ENCODE results near the gene HOXC5.

Gene HOXC5

DNA sequence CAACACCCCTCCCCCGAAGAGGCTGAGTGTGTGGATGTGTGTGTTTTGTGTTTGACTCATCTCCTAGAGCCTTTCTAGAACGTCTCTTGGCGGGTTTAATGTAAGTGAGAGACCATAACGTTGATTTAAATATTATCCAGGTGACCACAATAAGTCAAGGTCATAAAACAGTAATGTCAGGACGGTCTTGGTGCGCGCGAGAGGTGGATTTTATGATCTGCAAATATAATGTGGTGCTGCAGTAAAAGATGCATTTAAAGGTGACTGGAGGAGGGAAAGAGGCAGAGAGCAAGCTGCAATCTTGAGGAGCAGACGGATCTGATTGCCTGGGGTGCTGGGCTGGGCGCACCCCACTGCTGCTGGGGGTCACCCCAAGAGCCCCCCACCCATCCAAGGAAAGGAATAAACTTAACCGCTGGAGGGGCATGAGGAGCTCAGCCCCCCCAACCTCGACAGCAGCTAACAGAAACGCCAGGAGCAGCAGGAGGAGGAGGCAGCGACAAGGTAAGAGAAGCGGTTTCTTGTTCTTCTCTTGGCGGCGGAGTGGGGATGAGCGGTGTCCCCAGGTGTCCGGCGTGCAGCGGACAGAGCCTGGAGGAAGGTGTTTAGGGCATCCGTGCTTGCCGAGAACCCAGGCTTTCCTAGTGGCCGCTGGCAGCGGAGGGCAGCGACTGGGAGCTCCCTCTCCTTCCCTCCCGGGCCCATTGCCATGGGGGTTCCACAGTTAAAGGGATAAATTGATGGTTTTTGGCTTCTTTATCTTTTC is 42.4 kb upstream of the HOXC5 start:
- TF ChIP-seq, protein P1, sequence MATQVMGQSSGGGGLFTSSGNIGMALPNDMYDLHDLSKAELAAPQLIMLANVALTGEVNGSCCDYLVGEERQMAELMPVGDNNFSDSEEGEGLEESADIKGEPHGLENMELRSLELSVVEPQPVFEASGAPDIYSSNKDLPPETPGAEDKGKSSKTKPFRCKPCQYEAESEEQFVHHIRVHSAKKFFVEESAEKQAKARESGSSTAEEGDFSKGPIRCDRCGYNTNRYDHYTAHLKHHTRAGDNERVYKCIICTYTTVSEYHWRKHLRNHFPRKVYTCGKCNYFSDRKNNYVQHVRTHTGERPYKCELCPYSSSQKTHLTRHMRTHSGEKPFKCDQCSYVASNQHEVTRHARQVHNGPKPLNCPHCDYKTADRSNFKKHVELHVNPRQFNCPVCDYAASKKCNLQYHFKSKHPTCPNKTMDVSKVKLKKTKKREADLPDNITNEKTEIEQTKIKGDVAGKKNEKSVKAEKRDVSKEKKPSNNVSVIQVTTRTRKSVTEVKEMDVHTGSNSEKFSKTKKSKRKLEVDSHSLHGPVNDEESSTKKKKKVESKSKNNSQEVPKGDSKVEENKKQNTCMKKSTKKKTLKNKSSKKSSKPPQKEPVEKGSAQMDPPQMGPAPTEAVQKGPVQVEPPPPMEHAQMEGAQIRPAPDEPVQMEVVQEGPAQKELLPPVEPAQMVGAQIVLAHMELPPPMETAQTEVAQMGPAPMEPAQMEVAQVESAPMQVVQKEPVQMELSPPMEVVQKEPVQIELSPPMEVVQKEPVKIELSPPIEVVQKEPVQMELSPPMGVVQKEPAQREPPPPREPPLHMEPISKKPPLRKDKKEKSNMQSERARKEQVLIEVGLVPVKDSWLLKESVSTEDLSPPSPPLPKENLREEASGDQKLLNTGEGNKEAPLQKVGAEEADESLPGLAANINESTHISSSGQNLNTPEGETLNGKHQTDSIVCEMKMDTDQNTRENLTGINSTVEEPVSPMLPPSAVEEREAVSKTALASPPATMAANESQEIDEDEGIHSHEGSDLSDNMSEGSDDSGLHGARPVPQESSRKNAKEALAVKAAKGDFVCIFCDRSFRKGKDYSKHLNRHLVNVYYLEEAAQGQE (IDR thresholded peaks at IDR 0.05; ENCODE audit: insufficient read depth in 1 of 2, low read depth in 2 of 2, low read length in 2 of 2), result no peak

DNA sequence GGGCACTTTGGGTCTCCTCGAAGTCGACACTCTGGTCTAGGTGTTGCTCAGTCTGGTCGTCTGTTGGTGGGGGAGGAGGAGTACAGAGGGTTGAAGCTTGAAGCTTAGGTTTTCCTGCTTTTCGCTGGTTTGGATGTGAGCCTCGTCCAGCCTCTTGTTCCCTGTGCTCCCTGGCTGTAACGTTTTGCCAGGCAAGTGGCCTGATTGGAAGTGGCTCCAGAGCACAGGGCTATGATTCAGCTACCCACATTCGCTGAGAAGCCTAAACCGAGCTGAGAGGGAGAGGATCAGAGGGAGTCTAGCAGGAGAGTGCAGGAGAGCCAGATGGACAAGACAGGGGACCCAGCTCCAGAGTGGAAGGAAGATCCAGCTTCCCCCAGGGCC is 41.8 kb upstream of the HOXC5 start:
- no peak for TF ChIP-seq TAF1 (IDR thresholded peaks at IDR 0.05; ENCODE audit: borderline replicate concordance, insufficient read depth, low read length)
- TF ChIP-seq FOXP2 (optimal IDR thresholded peaks at IDR 0.05; ENCODE audit: borderline replicate concordance, extremely low read depth, extremely low read length, insufficient read depth), result no peak
- TF ChIP-seq, protein P1 (IDR thresholded peaks at IDR 0.05; ENCODE audit: insufficient read depth in 1 of 2, low read depth in 2 of 2, low read length in 2 of 2), result no peak
- TF ChIP-seq SIN3A (IDR thresholded peaks at IDR 0.05; ENCODE audit: borderline replicate concordance, insufficient read depth, low read length), result no peak
- TF ChIP-seq POLR2AphosphoS5 (IDR thresholded peaks at IDR 0.05; ENCODE audit: low read depth, low read length), result no peak

DNA sequence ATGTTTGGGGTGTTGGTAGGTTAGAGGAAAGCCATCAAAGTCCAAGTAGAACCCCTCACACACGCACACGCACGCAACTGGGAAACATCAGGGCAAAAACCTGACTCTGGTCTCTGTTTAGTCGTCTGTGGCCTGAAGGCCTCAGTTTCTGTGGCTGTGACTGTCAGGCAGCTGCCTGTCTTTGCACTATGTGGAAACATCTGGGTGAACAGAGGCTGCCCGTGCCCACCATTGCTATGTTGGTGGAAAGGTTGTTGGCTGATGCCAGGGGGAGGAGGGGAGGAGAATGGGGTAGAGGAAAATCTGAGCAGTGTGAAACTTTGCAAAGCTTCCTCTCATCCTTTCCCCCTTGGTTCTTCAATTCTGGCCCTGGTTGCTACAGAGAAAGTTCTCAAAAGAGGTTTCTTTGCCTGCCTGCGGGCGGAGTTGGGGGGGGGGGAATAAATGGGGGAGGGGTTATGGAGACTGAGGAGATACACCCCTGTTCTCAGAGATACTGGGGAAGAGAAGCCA is 40.4 kb upstream of the HOXC5 start:
- TF ChIP-seq SIN3A (IDR thresholded peaks at IDR 0.05; ENCODE audit: borderline replicate concordance, insufficient read depth, low read length) (no peak), TAF1 (IDR thresholded peaks at IDR 0.05; ENCODE audit: borderline replicate concordance, insufficient read depth, low read length) (no peak), POLR2AphosphoS5 (IDR thresholded peaks at IDR 0.05; ENCODE audit: low read depth, low read length) (no peak), FOXP2 (optimal IDR thresholded peaks at IDR 0.05; ENCODE audit: borderline replicate concordance, extremely low read depth, extremely low read length, insufficient read depth) (no peak)
- TF ChIP-seq, protein P1 (IDR thresholded peaks at IDR 0.05; ENCODE audit: insufficient read depth in 1 of 2, low read depth in 2 of 2, low read length in 2 of 2), result no peak

DNA sequence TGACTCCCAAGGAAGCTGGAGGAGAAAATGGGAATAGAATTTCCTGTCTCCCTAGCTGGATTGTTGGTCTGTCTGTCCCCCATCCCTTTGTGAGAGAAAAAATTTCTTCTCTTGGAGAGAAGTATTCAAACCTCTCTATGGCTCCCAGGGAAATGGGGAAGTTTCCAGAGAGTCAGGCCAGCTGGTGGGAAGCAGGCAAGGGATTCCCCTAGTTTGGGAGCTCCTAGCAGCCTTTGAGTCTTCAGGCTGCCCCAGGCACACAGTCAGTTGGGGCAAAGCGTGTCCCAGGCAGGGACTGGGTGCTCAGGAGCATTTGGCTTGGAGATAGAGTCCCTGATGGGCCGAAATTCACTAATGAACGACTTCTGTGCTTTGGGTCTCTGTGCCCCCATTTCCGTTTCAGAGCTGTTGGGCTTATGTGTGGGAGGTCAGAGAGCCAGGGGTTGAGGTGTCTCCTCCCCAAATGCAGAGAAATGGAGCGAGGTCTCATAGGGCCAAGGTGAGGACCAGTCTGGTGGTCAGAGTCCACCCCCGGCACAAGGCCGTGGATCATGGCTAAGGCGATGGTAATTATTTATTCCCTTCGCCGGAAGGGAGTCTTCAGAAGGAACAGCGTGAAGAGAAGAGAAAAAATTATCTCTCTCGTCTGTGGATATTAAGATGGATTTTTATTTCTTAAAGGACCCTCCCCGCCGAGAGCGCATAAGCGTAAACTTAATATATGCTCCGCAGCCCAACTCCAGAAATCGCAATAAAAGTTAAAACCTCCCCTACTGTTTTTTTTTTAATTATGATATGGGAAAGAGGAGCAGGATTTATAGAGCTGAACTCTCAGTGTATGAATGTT is 39.5 kb upstream of the HOXC5 start:
- TF ChIP-seq SIN3A (IDR thresholded peaks at IDR 0.05; ENCODE audit: borderline replicate concordance, insufficient read depth, low read length) (no peak), POLR2AphosphoS5 (IDR thresholded peaks at IDR 0.05; ENCODE audit: low read depth, low read length) (no peak), FOXP2 (optimal IDR thresholded peaks at IDR 0.05; ENCODE audit: borderline replicate concordance, extremely low read depth, extremely low read length, insufficient read depth) (no peak), TAF1 (IDR thresholded peaks at IDR 0.05; ENCODE audit: borderline replicate concordance, insufficient read depth, low read length) (no peak)
- TF ChIP-seq, protein P1 (IDR thresholded peaks at IDR 0.05; ENCODE audit: insufficient read depth in 1 of 2, low read depth in 2 of 2, low read length in 2 of 2), result no peak
